ENCODE measurements around the gene LRRC14B. TPM values are rescaled to one million over a fixed set of nuclear protein-coding genes. Genes with fewer than 3 reads are reported as not detected.

Gene LRRC14B
- total RNA-seq, 4 donors from 2014 or later = not detected

DNA sequence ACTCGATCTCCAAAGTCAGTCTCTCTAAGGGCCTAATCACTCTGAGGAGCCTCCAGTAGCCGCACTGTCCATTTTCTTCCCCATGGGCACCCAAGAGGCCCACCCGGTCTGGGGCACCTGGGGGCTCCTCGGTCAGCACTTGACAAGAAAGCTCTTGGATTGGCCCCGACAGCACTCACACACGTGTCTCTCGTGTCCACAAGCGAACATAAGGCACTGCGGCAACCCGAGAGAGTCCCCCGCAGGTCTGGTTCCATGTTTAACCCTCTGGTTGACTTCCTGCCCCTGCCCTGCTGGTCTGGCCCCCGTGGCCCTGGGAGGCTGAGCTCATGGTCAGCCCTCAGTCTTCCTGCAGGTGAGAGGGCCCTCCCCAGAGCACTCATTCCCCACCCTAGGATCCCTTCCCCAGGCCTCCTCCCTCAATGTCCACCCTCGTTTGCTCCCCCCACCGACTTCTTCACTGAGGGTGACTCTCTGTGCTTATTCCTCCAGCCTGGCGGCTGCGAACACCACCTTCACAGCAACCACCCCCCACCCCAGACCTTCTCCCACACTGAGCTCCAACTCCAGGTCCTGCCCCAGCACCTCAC is 16.3 kb upstream of the LRRC14B start:
- no peak for DNase-seq
- Histone ChIP-seq H3K27me3 (no peaks in the 10 kb centered on the region), H3K4me1 (peaks cover 0 to 13% of the 10 kb centered on the region in 2 donors), H3K36me3 (no peaks in the 10 kb centered on the region), H3K27ac (no peak overlapping the region), H3K4me3 (replicated peaks in 1 of 3) (no peak overlapping the region), H3K9me3 (no peaks in the 10 kb centered on the region)
- TF ChIP-seq, protein P1, sequence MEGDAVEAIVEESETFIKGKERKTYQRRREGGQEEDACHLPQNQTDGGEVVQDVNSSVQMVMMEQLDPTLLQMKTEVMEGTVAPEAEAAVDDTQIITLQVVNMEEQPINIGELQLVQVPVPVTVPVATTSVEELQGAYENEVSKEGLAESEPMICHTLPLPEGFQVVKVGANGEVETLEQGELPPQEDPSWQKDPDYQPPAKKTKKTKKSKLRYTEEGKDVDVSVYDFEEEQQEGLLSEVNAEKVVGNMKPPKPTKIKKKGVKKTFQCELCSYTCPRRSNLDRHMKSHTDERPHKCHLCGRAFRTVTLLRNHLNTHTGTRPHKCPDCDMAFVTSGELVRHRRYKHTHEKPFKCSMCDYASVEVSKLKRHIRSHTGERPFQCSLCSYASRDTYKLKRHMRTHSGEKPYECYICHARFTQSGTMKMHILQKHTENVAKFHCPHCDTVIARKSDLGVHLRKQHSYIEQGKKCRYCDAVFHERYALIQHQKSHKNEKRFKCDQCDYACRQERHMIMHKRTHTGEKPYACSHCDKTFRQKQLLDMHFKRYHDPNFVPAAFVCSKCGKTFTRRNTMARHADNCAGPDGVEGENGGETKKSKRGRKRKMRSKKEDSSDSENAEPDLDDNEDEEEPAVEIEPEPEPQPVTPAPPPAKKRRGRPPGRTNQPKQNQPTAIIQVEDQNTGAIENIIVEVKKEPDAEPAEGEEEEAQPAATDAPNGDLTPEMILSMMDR (IDR thresholded peaks at IDR 0.05) = no peak
- no peak for TF ChIP-seq POLR2A (IDR thresholded peaks at IDR 0.05)
- intact Hi-C loops (cut with DNase I) = no loop called here
- 89 to 92% methylated on average over 16 of the region's 16 CpGs for whole genome bisulfite sequencing, 2 donors

- intact Hi-C loops (cut with DNase I) = no loop called here
- H3K27me3 ChIP-seq = no peaks in the 10 kb centered on the region
- TF ChIP-seq POLR2A (IDR thresholded peaks at IDR 0.05) = no peak
- TF ChIP-seq, protein P1 (IDR thresholded peaks at IDR 0.05) = no peak
- no peak overlapping the region for H3K27ac ChIP-seq
- H3K36me3 ChIP-seq = no peaks in the 10 kb centered on the region
- 63 to 74% methylated on average over 11 of the region's 11 CpGs for WGBS, 2 donors
- H3K4me1 ChIP-seq = peaks cover 0 to 6% of the 10 kb centered on the region in 2 donors
- H3K4me3 ChIP-seq (replicated peaks in 1 of 3) = no peak overlapping the region
- DNase-seq = no peak
- no peaks in the 10 kb centered on the region for H3K9me3 ChIP-seq
Observed at GRCh38 chr5:176296-176823, 14.9 kb upstream of the LRRC14B start.

GRCh38 chr5:178110-178509 is 13.2 kb upstream of the LRRC14B start:
- peaks cover 0 to 6% of the 10 kb centered on the region in 2 donors for H3K4me1 ChIP-seq
- no peak for DNase-seq
- H3K27me3 ChIP-seq = no peaks in the 10 kb centered on the region
- no peaks in the 10 kb centered on the region for H3K9me3 ChIP-seq
- no peak overlapping the region for H3K27ac ChIP-seq
- WGBS, 2 donors = 87 to 94% methylated on average over 5 of the region's 5 CpGs
- intact Hi-C loops (cut with DNase I) = no loop called here
- no peaks in the 10 kb centered on the region for H3K36me3 ChIP-seq
- TF ChIP-seq, protein P1 (IDR thresholded peaks at IDR 0.05) = no peak
- TF ChIP-seq POLR2A (IDR thresholded peaks at IDR 0.05) = no peak
- H3K4me3 ChIP-seq (replicated peaks in 1 of 3) = no peak overlapping the region

DNA sequence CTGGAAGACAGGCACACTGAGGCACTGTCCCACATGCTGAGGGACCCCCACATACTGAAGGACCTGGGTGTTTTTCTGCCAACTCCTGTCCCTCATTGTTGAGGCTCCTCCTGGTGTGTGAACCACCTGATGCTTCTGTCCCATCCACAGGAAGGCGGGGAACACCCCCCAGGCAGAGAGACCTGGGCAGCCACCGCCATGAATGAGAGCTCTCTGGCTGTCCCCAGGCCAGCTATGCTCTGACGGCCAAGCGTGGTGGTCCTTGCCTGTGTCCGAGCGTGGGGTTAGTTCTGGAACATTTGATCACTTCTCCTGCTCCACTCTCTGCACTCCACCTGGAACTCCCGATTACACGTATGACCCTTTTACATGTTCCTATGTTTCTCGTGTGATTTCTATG is 11.9 kb upstream of the LRRC14B start:
- Histone ChIP-seq H3K4me1 (peaks cover 0 to 6% of the 10 kb centered on the region in 2 donors), H3K9me3 (no peaks in the 10 kb centered on the region), H3K4me3 (replicated peaks in 1 of 3) (no peak overlapping the region), H3K36me3 (no peaks in the 10 kb centered on the region), H3K27me3 (no peaks in the 10 kb centered on the region), H3K27ac (no peak overlapping the region)
- TF ChIP-seq, protein P1 (IDR thresholded peaks at IDR 0.05) = no peak
- TF ChIP-seq POLR2A (IDR thresholded peaks at IDR 0.05) = no peak
- intact Hi-C loops (cut with DNase I) = no loop called here
- DNase-seq = no peak
- WGBS, 2 donors = 86 to 91% methylated on average over 9 of the region's 9 CpGs

DNA sequence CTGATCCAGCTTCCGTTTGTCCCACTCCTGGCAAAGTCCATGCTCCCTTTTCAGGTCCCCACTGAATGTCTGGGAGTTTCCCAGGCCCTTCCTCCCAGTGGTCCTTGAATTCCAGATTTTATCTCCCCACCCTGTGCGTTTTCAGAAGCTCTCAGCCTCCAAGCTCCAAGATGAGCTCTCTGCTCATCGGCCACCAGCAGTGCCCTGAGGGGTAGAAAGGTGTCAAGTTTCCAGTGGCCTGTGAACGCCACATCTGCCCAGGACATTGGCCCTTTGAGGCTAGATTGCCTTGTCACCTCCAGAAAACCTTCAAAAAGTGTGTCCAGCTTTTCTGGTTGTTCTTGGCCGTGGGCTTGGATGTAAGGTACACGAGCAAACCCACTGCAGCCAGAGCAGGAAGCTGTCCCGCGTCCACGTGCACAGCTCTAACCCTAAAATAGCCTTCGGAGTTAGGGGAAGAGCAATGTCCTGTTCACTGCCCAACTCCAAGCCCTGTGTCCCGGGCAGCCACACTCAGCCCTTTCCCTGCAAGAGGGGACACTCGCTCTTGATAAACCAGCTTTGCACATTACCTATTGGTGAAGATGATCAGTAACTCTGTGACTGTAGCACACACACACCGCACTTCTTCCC is 10.9 kb upstream of the LRRC14B start:
- H3K27ac ChIP-seq = no peak overlapping the region
- H3K36me3 ChIP-seq = no peaks in the 10 kb centered on the region
- DNase-seq = no peak
- peaks cover 0 to 6% of the 10 kb centered on the region in 2 donors for H3K4me1 ChIP-seq
- TF ChIP-seq POLR2A (IDR thresholded peaks at IDR 0.05) = no peak
- TF ChIP-seq, protein P1 (IDR thresholded peaks at IDR 0.05) = no peak
- H3K27me3 ChIP-seq = no peaks in the 10 kb centered on the region
- H3K9me3 ChIP-seq = no peaks in the 10 kb centered on the region
- H3K4me3 ChIP-seq (replicated peaks in 1 of 3) = no peak overlapping the region
- intact Hi-C loops (cut with DNase I) = no loop called here
- 70 to 75% methylated on average over 13 of the region's 13 CpGs for WGBS, 2 donors

Measured in thyroid gland (tissue), 4 donors.